AML-193 (cell line): ENCODE data around the gene TIAM1.

Experiments
- DNase-seq, 2 experiments: peaks; one replicate each; lab custom pipeline; 2025; lab: John Stamatoyannopoulos, UW

Gene TIAM1

DNA sequence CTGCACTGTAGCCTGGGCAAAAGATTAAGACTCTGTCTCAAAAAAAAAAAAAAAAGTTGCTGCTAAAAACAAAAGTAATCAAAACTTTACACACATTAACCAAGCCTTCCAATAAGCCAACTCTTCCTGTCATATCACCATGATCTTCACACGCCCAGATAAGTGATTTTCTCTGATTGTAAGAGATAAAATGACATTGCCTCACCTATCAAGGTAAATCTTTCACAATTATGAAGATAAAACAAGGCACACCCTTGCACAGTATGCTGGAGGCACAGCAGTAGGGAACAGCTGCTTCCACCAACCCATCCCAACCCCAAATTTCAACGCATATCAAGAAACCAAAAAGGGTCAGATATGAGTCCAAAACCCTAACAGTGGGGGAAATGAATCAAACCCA lies 8.8 kb upstream of the TIAM1 start:
- no peak for DNase-seq

DNA sequence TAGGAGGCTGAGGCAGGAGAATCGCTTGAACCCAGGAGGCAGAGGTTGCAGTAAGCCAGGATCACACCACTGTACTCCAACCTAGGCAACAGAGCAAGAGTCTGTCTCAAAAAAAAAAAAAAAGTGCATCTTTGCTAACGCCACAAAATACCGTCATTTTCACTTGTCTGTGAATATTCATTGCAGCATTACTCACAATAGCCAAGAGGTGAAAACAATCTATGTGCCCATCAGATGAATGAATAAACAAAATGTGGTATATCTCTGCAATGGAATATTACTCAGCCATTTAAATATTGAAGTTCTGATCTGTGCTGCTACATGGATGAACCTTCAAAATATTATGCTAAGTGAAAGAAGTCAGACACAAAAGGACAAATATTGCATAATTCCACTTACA lies 7.9 kb upstream of the TIAM1 start:
- no peak for DNase-seq

GRCh38 chr21:31351438-31351837 lies 7.4 kb upstream of the TIAM1 start:
- DNase-seq: no peak

DNA sequence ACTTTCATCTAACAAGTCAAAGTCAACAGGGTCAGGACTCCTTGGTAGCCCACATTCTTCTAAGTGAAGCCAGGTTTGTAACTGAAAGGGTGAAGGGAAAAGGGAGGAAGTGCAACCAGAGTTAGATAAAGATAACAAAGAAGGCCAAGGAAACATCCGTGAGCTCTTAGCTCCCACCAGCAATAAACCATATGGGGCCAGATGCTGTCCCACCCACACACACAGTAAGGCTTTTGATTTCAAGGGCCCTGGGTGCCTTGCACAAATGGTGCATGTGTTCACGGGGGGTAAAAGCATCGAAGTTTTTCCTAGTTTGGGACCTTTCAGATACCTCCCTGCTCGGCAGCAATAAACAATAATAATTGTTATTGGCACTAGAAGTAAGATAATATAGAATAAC lies 5.1 kb upstream of the TIAM1 start:
- no peak for DNase-seq

- no peak for DNase-seq
Measured at GRCh38 chr21:31348188-31348587, 4.1 kb upstream of the TIAM1 start.

GRCh38 chr21:31347435-31348032 lies 3.5 kb upstream of the TIAM1 start:
- DNase-seq: no peak

DNA sequence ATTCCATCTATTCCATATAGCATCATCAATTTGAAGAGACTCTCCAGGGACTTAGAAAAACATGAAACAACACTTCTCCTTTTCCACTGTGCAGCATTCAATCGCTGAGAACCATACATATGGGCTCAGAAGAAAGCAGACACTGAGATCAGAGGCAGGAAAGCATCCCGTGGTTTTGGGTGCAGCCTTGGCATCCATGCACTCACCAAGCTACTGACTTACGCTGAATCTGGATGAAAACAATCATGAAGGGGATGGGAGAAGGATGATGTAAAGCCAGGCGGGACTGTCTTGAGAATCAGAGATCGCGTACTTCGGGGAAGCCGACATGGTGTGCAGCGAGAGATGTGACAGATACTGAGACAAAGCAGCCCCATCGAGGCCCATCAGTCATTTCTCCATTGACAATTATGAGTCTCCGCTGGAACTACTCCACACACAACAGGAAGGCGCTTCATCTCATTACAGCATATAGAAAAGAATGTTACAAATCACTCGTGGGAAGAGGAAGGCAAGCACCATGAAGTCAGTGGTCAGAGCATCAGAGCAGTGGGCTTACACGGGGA lies 2.3 kb upstream of the TIAM1 start:
- no peak for DNase-seq

GRCh38 chr21:31345136-31345535 lies 1.1 kb upstream of the TIAM1 start:
- DNase-seq: no peak

GRCh38 chr21:31343030-31343510 lies 991 bp downstream of the TIAM1 start:
- DNase-seq: no peak

GRCh38 chr21:31342348-31342747 lies 1.7 kb downstream of the TIAM1 start:
- no peak for DNase-seq

- no peak for DNase-seq
Measured at GRCh38 chr21:31340942-31341487, 3.0 kb downstream of the TIAM1 start.

DNA sequence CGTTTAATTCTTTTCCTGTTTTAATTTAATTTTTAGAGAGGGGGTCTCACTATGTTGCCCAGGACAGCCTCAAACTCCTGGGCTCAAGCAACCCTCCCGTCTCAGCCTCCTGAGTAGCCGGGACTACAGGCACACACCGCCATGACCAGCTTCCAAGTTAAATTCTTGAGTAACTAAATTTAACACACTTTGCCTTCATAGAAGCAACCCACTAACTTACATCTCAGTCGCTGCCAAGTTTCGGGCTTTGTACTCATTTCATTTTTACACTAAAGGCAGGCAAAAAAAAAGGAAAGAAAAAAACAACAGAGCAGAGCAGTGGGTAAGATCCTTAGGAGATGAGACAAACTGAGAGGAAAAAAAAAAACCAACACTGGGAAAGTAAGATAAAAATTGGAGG lies 3.5 kb downstream of the TIAM1 start:
- no peak for DNase-seq

DNA sequence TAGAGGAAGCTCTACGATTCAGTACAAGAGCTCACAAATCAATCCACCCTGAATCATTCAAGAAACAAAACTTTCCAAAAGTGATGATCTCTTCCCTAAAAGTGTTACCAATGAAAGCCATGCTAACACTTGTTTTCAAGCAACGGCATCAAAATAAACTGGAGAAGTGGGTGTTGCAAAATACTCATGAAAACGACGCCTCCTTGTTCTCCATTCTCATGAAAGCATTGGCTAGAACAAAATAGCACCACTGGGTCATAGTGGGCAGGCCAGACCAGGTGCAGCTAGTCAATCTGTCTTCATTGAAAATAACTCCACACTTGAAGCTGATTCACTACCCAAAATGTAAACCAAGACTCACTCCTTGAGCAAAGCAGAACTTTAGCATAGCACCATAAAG lies 4.3 kb downstream of the TIAM1 start:
- no peak for DNase-seq

DNA sequence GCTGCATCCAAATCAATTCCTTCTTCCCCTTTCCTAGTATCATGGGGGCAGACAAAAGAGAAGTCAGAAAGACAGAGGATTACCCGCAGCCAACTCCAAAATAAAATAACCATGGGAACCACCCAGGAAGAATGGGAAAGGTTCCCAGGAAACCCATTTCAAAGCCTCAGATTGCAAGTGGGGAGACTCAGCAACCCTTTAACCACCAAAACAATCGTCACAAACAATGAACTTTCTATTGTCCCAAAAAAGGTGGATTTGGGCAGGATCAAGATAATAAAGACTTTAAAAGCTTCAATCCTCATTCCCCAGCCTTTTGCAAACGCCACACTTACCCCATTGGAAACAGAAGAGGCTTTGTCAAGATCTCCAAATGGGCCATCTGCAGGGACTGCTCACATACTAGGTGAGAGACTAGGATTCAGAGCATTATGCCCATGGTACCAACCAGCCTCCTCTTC lies 5.1 kb downstream of the TIAM1 start:
- DNase-seq: no peak

DNA sequence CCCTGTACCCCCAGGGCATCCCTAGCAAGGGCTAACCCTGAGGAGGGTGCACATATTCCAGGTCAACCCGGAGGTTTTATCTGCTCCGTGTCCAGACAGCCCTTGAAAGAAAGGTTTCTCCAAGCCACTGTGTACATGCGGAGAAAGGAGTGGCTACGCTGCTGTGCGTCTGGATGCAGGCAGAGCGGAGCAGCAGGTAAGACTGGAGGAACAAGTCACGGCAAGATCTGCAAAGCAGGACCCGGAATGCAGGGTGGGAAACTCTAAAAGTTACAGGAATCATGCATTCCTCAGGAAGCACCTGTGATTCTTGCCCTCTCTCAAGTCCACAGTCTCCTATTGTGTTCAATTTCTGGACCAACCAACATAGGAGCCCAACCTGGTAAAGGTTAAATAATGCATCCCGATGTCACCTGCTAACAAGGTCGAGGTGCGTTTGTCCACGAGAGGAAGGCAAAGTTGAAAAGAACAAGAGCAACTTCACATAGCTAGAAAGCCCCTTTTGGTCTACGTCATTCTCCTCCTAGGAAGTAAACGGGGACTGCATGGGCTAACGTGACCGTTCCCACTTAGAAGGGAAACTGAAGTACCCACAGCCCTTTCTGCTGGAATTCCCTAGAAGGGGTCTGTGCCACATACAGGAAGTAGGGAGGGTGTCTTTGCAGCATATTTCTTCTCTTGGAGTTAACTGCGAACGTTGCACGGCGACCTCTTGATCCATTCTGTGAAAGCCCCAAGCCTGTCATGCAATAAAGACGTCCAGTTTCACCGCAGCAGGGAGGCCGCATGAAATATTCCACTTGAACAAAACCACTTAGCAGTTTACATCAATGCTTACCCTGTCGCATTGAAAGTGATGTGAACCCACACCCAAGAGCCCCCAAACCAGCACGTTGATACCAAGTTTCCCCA lies 5.8 kb downstream of the TIAM1 start:
- no peak for DNase-seq

DNA sequence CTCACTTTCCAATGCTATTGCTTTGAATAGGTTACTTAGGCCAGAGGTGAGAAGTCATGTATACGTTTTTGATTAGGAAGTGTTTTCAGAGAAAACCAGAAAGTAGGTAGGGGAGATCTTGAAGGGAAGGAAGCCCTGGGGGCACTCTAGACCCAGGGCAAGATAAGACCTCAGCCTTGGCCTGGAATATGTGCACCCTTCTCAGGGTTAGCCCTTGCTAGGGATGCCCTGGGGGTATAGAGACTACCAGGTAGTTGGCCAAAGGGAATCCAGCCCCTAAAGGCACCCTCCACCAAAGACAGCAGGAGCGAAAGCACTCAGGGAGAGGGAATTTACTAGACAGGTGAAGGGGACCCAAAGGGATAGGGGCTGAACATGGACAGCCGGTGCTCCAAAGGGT lies 7.0 kb downstream of the TIAM1 start:
- no peak for DNase-seq

DNA sequence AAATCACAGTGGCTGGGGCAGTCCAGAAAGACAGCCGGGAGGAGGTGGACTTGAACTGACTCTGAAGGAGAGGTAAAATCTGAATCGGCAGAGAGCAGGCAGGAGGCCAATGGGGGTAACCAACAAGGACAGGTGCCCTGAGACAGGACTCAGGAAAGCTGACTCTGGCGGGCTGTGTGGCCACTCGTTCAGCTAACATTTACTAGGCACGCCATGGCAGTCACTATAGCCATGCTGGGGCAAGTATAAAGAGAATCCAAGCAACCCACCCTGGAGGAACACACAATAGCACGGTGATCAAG lies 7.4 kb downstream of the TIAM1 start:
- DNase-seq: no peak

DNA sequence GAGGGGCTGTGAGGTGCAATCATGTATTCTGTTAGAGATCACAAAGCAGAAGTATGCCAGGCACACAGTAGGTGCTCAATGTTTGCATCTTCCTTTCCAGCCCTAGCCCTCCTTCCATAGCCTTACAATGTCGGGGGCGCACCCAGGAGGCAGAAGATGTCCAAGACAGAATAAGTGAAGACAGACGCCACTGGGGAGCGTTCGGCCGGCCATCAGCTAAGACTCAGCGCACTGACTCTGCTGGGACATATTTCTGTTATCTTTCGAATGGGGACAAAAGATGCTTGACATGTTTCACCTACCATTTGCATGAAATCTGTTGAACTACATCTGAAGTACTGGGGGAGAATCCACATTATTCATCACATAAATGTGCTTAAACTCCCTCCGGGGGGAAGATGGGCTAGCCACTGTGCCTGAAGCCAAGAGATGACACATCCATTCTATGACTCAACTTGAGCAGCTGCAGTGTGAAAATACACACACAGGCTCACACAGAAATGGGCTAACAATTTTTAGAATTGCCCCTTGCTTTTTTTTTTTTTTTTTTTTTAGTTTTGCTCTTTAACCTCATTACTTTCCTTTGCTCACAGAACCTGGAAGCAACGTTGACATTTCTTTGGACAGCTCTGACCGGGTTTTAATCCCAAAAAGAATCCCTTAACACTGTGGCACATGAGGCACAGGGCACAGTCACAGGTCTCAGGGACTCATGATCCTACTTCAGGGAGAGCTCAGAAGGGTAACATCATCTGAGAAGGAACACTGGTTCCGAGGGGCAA lies 7.9 kb downstream of the TIAM1 start:
- no peak for DNase-seq

DNA sequence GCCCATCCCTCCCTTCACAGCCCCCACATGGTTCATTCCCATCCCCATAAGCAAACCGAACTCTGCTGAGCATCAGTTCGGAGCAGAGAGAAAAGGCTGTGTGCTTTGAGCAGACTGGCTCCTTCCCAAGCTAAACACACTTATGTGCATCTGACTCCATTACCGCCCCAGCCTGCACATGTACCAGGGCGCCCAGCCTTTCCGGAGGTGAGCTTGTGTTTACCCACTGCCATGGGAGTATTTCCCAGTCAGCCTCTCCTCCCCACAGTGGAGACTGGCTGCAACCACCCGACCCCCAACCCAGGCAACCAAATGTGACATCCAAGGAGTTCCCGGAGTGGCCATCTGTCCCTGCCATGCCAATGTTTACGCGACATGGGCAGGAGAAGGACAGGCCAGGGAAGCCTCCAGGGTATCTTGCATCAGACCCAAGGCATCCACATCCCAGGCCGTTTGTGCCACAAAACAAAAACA lies 9.4 kb downstream of the TIAM1 start:
- no peak for DNase-seq

- no peak for DNase-seq
Measured at GRCh38 chr21:31332525-31332924, 11.5 kb downstream of the TIAM1 start.

- DNase-seq: no peak
Measured at GRCh38 chr21:31331231-31331630, 12.8 kb downstream of the TIAM1 start.

DNA sequence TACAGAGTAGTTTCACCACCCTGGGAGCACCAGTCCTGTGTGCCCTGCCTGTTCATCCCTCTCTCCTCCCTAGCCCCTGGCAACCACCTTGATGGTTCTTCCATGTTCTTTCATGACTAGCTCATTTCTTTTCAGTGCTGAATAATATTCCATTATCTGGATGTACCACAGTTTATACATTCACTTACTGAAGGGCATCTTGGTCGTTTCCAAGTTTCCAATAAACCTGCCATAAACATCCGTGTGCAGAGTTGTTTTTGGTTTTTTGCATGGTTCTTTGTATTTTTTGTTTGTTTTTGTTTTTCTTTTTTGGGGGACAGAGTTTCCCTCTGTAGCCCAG lies 13.9 kb downstream of the TIAM1 start:
- DNase-seq: no peak
